ENCODE results near the gene TBC1D32.

DNA sequence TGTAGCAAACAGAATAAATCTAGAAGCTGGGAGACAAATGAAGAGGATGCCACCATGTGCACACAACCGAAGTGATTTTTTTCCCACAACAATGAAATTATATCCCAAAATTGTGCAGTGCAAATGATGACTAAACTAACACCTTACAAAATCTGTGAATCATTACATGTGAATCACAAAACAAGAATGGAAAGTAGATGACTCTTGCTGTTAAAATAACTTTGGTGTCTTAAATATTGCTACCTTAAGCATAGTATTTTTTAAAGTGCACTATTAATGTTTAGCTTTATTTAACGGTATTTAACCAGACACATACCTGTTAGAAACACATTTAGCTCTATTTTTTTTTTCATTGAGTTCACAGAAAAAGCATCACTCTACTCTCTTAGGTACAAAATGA, 190.8 kb downstream of the TBC1D32 start:
- TF ChIP-seq, protein P1, sequence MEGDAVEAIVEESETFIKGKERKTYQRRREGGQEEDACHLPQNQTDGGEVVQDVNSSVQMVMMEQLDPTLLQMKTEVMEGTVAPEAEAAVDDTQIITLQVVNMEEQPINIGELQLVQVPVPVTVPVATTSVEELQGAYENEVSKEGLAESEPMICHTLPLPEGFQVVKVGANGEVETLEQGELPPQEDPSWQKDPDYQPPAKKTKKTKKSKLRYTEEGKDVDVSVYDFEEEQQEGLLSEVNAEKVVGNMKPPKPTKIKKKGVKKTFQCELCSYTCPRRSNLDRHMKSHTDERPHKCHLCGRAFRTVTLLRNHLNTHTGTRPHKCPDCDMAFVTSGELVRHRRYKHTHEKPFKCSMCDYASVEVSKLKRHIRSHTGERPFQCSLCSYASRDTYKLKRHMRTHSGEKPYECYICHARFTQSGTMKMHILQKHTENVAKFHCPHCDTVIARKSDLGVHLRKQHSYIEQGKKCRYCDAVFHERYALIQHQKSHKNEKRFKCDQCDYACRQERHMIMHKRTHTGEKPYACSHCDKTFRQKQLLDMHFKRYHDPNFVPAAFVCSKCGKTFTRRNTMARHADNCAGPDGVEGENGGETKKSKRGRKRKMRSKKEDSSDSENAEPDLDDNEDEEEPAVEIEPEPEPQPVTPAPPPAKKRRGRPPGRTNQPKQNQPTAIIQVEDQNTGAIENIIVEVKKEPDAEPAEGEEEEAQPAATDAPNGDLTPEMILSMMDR (conservative IDR thresholded peaks at IDR 0.05 in 1 of 2, IDR thresholded peaks at IDR 0.05 in 1 of 2; ENCODE audit: low read depth in 1 of 2, low read length in 2 of 2) = no peak
- no peak for TF ChIP-seq EZH2 (IDR thresholded peaks at IDR 0.05; ENCODE audit: low read length, missing control alignments)
